GM19025 (cell line): ENCODE data around the gene NRL.

Experiments used
- ATAC-seq: cut with Tn5 transposase; IDR thresholded peaks from one replicate; pipeline ENCODE4 v1.9.1; 2021; ENCODE audit warnings: mild to moderate bottlenecking, low read depth, moderate library complexity; ENCODE audit not compliant: unreplicated experiment

Gene NRL

DNA sequence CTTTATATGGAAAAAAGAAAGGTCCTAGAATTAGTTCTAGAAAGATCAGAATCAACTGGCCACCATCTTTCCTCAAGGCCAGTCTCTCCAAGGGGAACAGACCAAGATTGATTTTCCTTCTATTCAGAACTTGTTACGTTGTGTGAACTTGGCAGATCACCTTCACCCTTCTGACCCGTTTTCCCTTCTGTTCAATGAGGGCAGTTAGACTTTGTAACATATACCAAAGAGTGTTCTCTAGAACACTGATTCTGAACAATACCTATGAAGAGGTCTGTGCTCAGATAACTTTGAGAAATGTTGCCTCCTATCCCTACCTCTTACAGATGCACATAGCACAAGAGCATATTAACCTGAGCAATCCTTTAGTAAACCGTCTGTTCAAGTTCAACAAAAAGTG is 31.3 kb downstream of the NRL start:
- ATAC-seq = no peak

DNA sequence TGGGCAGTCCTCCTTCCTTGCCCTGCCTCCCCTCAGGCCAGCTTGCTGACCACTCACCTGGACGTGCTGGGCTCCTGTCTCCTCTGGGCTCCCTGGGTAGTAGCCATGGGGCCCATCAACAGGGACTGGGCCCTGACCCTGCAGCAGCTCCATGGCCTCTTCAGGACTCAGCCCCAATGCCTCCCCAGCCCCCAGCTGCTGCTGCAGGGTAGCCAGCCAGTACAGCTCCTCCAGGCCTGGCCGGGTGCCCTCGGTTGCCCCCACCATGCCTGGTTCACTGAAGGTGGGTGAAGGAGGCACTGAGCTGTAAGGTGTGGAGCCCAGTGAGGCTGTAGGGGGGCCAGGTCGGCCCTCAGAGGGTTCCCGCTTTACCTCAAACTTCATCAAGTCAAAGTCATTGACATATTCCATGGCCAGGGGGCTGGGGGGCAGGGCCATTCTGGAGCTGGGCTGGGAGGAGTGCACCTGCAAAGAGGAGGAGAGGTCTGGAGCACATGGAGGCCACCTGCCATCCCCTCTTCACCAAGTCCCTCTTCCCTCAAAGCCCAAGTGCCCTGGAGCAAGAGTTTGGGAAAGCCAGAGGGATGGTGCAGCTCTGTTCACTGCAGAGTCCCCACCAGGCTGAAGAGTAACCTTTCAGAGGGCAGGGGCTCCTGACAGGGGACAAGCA is 32.2 kb downstream of the NRL start:
- no peak for ATAC-seq

DNA sequence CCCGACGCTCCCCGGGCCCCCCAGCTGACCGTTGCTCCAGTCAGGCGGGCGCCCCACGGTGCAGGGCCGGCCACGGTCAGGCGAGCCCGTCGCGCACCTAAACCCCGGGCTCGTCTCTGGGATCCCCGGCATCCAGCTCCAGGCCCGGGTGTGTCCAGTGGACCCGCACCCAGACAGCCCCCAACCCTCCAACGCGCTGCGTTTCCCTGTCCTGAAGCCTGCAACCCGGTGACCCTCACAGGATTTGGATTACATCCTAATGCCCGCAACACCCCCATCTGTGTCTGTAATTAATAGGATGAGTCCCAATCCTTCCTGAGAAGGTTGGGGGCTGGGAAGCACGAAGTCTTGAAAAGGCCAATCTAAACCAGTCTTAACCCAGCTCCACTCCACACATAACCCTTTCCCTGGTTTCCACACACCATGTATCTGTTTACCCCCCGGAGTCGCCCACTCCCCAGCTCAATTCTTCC is 33.0 kb downstream of the NRL start:
- ATAC-seq = no peak

DNA sequence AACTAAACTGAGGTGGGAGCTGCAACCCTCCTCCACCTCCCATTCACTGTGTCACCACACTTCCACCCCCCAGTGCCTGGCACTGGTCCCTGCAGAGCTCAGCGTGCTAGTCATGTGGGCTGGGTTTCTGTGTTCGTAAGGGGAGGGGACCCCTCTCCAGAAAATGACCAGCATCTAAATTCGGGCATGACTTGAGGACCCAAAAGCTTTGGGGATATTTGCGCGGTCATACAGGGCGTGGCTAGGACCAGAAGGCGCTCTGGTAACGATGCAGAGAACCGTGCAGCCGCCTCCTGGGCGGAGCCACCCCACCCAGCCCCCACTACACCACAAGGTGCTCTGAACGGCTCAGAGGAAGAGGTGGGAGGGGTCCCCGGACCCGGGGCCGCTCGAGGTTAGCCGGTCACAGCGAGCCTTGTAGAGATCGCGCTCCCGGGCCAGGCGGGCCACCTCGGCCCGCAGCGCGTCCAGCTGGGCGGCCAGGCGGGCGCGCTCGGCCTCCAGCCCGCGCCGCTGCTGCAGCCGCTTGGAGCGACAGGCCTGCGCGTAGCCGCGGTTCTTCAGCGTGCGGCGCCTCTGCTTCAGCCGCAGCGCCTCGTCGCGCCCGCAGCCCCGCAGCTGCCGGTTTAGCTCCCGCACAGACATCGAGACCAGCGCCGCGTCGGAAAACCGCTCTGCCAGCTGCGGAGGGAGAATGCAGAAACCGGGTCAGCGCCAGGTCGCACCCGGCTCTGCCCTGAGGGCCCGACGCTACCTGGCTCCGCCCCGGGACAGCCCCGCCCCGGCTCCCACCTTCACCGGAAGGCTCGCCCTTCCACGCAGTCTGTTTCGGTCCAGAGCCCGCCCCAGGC is 33.6 kb downstream of the NRL start:
- ATAC-seq = peak; percentile 87

DNA sequence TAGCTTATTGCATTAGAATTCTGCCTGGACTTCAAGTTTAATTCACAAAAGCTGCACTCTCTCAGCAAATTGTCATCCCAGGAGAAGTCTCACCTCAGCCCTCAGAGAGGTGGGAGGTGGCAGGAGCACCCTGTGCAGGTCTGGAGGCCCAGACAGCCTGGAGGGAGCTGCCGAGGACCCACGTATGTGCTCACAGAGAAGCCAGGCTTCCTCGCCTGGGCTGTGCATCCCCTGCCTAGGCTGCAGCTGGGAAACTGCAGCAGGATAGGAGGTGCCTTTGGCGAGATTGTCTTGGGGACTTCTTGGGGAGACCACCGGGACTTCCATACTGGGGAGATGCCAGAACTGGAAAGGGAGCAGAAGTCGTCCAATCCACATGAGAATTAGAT is 34.6 kb downstream of the NRL start:
- ATAC-seq = no peak

DNA sequence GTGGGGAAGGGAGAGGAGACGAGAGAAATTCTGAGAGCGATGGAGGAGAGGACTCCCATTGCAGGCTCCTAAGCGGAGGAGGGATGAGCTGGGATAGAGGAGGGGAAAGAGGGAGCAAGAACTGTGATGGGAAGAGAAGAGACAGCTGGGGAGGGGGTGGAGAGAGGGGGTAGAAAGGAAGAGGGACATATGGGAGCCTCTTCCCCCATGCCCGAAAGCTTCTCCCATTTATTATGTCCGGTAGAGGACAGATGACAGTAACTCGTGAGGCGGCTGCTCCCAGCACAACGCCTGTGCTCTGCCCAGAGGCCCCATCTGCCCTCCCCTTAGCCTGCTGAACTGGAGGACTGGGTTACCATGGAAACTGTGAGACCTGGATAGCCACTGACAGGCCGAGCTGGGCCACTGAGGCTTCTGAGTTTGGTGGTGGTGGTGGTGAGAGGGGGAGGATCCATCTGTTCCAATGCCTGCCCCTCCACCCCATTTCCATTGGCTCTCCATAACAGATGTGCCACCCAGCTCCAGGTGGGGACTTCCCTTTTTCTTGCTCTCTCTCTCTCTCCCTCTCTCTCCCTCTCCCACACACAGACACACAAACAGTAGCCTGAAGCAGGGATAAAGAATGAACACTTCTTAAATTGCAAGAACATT is 35.1 kb downstream of the NRL start:
- no peak for ATAC-seq

DNA sequence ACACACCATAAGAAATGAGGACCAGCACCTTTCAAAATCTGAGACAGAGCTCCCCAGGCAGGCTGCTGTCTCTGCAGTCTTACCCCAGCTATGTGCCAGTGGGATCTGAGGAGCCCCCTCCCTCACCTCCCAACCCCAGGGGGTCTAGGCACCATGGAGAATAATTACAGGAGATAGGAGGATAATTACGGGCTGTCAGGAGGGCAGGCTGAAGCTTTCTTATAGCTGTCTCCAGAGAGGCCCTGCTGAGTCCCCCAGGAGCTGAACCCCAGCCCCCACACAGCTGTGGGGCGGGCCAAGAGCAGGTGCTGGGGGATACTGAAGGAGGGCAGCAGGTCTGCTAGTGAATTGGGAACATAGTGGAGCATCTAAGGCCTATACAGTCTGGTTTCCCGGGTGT is 36.6 kb downstream of the NRL start:
- no peak for ATAC-seq

DNA sequence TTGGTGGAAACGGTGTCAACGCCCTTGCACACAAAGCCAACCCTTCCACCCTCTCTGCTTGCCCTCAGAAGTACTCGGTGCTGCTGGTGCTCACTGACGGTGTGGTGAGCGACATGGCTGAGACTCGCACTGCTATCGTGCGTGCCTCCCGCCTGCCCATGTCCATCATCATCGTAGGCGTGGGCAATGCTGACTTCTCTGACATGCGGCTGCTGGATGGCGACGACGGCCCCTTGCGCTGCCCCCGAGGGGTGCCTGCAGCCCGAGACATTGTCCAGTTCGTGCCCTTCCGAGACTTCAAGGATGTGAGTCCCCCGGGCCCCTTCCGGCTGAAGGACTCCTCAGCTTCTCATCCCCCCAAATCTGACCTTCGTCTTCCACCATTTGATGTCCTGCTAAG is 37.7 kb downstream of the NRL start:
- no peak for ATAC-seq

DNA sequence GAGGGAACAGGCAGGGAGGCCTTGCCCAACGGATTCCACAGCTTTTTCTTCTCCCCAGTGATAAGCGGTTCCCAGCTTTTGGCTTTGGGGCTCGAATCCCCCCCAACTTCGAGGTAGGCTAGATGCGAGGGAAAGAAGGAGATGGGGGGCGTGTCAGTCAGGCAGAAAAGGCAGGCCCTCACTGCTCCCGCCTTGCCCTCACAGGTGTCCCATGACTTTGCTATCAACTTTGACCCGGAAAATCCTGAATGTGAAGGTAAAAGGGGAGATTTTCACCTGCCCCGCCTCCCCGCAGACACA is 38.5 kb downstream of the NRL start:
- ATAC-seq = no peak

DNA sequence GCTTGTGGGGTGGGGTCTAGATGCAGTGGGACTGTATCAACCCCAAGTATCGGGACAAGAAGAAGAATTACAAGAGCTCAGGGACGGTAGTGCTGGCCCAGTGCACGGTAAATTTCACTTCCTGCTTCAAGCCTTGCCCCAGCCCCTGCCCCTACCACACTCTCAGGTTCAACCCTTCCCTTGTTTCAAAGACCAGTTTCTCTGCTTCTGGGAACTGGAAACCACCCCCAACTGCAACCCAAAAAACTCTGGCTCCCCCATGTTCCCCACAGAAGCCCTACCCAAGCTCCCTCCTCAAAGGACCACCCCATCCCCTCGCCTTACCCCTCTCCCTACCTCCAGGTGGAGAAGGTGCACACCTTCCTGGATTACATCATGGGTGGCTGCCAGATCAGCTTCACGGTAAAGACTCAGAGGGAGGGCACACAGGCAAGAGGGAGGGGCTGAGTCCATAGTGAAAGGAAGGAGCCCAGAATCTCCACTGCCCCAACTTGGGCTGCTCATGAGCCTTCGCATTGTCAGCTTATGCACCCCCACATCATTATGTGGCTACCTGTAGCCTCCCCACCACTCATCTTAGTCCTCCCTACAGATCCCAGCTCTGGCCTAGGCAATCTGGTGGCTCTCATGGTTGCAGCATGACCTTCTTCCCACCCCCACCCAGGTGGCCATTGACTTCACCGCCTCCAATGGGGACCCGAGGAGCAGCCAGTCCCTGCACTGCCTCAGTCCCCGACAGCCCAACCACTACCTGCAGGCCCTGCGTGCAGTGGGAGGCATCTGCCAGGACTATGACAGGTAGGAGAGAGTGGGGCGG is 39.1 kb downstream of the NRL start:
- no peak for ATAC-seq

DNA sequence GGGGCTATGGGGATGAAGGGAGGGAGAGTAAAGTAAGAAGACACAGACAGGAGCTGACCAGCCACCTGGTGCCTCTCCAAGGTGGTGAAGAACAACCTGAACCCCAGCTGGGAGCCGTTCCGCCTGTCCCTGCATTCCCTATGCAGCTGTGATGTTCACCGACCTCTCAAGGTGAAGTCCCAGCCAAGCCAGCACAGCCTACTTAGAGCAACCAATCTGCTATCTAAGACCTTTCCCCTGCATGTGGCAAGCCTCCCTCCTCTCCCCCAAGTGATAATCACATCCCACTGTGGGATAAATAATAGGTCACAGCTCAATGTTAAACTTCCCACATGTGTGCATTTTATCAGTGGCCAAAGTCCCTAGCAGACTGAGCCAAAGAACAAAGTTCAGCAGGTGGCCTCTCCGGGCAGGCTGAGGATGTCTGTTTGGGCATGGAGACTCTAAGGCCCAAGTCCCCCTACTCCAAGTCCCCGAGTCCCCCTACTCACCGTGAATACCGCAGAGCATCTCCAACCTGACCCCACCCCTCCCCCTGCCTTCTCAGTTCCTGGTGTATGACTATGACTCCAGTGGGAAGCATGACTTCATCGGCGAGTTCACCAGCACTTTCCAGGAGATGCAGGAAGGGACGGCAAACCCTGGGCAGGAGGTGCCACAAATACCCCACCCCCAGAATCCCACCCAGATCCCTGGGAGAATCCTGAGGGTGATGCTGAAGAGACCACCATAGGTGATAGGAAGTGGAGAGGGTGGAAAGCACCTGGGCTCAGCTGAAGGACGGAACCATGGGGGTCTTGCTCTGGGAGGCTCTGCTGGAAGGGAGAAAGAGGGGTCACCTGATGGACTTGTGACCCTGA is 39.9 kb downstream of the NRL start:
- ATAC-seq = no peak

DNA sequence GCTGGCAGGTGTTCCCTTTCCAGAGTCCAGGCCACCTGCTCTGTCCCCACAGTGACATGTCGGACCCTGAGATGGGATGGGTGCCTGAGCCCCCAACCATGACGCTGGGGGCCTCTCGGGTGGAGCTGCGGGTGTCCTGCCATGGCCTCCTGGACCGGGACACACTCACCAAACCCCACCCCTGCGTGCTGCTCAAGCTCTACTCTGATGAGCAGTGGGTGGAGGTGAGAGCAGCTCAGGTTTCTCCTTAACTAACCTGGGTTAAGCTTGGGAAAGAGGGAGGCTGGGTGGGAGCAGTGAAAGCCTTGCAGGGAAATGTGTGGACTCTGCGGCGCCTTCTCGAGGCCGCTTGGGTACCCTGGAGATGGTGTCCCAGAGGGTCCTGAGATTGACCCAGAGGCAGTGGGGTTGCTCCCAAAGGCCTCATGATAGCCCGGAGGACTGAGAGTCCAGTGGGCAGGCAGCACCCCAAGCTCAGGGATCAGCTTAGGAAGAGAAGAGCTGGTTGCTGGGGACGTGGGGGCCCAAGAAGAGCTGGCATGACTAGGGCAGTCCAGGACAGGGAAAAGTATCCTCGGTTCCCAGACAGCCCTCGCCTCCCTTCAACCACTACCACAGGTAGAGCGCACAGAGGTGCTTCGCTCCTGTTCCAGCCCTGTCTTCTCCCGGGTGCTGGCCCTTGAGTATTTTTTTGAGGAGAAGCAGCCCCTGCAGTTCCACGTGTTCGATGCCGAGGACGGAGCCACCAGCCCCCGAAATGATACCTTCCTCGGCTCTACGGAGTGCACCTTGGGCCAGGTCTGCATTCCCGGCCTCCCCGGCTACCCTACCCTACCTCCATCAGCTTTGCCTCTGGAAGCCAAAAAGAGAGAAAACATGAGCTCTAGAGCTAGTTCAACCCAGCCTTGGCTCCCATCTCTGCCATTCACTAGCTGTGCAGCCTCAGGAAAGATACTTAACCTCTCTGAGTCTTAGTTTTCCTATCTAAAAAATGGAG is 41.6 kb downstream of the NRL start:
- no peak for ATAC-seq

DNA sequence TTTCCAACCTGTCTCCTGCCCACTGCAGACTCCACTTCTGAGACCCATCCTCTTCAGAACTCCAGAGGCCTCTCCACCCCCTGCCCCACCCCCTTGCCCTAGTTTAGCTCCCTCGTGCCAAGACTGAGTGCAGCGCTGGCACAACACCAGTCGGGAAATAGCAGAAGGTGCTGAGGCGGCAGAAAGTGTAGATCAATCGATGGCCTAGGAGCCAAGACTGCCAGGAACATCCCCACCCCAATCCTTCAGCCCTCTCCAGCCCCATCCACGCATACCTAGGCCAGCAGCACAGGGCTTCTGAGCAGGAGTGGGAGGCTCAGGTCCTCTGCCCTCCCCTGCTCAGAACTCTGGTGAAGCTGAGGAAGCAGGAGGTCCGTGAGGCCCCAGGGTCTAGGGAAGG is 42.3 kb downstream of the NRL start:
- ATAC-seq = no peak

DNA sequence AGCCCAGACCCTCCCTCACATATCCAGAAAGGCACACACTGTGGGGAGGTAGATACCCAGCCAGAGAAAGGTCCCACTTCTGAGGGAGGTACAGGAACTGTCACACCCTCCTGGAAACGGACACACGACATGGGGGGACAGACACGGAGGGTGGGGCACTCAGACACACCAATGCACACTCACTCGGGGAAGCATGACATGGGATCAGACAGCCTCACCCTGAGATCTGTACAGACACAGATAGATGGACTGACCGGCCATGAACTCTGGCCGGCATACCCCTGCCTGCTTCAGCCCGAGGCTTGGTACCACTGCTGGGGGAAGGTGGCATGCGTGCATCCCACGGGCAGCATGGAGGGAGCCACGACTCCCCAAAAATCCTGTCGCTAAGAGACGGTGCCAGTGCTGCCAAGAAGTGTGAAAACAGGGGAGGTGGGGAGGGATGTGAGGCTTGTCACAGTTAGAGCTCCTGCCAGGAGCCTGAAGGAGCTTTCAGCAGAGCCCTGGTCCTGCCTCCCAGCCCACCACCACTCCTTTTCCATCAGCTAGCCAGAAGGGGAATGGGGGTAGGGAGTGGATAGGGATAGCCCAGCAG is 42.8 kb downstream of the NRL start:
- no peak for ATAC-seq

DNA sequence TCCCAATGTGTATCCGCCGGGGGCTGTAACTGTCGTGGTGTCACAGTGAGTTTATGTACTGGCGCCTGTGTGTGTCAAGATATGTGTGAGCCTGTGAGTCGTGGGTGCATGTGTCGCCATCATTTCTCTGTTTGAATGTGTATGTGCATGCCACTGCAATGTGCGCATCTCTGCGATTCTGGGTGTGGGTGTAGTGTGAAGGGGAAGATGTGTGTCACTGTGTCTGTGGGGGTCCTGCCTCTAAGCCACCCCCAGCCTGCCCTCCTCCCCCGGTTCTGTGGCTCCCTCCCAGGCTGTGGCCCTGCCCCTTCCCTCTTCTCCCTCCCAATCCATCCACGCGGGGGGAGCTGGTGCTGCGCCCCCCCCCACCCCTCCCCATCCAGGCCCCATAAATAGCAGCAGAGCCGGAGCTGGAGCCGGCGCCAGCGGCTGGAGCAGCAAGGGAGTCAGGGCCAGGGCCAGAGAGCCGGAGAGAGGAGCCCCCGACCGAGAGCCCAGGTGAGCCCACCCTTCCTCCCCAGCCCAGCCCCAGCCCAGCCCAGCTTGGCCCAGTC is 43.5 kb downstream of the NRL start, which contains the start of gene CPNE6:
Gene CPNE6 (plus strand): TSS at position 419 of the 554 bp plus-strand sequence. CDS start 1,375 bp downstream, outside the sequence.
- ATAC-seq = no peak

DNA sequence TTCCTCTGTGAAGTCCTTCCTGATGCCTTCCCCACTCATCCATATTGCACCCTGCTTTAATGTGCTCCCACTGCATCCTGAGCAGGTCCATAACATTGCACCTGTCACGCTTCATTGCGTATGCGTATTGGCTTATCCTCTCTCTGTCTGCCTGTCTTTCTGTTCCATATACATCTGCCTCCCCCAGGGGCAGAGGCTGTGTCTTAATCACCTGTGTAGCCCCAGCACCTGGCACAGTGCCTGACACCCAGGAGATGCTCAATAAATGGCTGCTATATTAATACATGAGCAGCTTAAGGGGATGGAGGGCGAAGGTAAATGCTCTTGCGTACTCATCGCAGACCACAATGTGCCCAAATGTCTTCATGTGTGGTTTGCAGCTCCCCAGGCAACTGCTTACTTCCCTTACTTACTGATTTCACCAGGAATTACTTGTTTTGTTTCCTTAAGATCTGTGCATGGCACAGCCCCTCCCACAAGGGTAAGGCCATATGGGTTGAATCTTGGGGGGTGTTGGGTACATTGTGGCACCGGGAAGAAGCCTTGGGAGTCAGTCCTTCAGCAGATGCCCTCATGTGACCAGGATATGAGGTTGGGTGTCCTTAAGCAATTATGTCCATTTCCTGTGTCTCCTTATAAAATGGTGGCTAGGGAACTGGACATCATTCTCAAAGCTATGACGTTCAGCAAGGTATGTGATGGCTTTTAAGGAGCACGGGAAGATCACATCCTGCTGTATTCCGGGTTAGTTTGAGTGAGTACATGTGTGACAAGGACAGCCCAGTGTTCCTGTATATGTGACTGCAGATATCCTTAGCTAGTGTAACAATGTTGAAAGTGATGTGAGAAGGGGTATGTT is 44.2 kb downstream of the NRL start:
- ATAC-seq = no peak

DNA sequence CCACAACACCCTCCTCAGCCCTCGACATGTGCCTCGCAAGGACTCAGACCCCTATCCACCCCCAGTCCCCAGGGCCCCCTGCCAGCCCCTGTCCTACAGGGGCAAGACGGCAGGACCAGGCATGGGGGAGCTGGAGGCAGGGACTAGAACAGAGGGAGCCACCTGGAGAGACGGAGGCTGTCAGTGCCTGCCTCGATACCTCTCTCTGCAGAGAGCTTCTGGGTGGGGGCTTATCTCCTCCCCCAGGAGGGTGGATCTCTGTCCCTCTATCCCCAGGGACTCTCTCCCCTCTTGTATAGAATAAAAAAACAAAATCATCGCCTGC is 45.4 kb downstream of the NRL start:
- ATAC-seq = no peak
